GM19463 (cell line): ENCODE results near the gene GLIS2.

ENCODE experiments used
- ATAC-seq: cut with Tn5 transposase; IDR thresholded peaks from one replicate; pipeline ENCODE4 v1.9.1; 2021; ENCODE audit warnings: mild to moderate bottlenecking, moderate library complexity; ENCODE audit not compliant: unreplicated experiment

The GLIS2 gene

GRCh38 chr16:4350365-4350786 lies 34.5 kb downstream of the GLIS2 start:
- no peak for ATAC-seq

GRCh38 chr16:4350787-4351659 lies 35.2 kb downstream of the GLIS2 start, which contains the start of gene PAM16:
Gene PAM16 (minus strand): TSS chr16:4351321. CDS start chr16:4351234, 87 bp downstream.
- peak; percentile 96 for ATAC-seq

- ATAC-seq, result no peak
These were observed 36.0 kb downstream of the GLIS2 start for GRCh38 chr16:4351880-4352279.

- ATAC-seq, result no peak
These were observed 37.0 kb downstream of the GLIS2 start for GRCh38 chr16:4352843-4353242.

- ATAC-seq, result no peak
These were observed 37.8 kb downstream of the GLIS2 start for GRCh38 chr16:4353675-4354074.

GRCh38 chr16:4354512-4355409 lies 38.9 kb downstream of the GLIS2 start:
- no peak for ATAC-seq

- no peak for ATAC-seq
These were observed 41.0 kb downstream of the GLIS2 start for GRCh38 chr16:4356820-4357219.

- ATAC-seq, result no peak
These were observed 42.4 kb downstream of the GLIS2 start for GRCh38 chr16:4358236-4358635.

- ATAC-seq, result no peak
These were observed 43.1 kb downstream of the GLIS2 start for GRCh38 chr16:4358831-4359561.

GRCh38 chr16:4359914-4360313 lies 44.0 kb downstream of the GLIS2 start:
- ATAC-seq, result no peak

- ATAC-seq, result no peak
These were observed 44.7 kb downstream of the GLIS2 start for GRCh38 chr16:4360538-4361021.

- ATAC-seq, result no peak
These were observed 45.4 kb downstream of the GLIS2 start for GRCh38 chr16:4361033-4361943.

- no peak for ATAC-seq
These were observed 46.1 kb downstream of the GLIS2 start for GRCh38 chr16:4361944-4362311.

GRCh38 chr16:4362476-4363135 lies 46.7 kb downstream of the GLIS2 start:
- no peak for ATAC-seq

- no peak for ATAC-seq
These were observed 48.5 kb downstream of the GLIS2 start for GRCh38 chr16:4364196-4365013.

GRCh38 chr16:4365014-4365406 lies 49.1 kb downstream of the GLIS2 start:
- ATAC-seq, result no peak

GRCh38 chr16:4365615-4366014 lies 49.7 kb downstream of the GLIS2 start:
- no peak for ATAC-seq

GRCh38 chr16:4366016-4366415 lies 50.1 kb downstream of the GLIS2 start:
- no peak for ATAC-seq
